Spleen (tissue), 11 donors: ENCODE measurements around the gene MADD. TPM values are rescaled to one million over a fixed set of nuclear protein-coding genes. Genes with fewer than 3 reads are reported as not detected.
"Not testable (repeated sequence)": the region's sequence is repeated elsewhere in the genome, so short reads cannot be mapped to it uniquely, and the experiment has no call there.

Experiments
- DNase-seq: peaks from one replicate; pipeline ENCODE4 v3.0.0-alpha.2; 2020
- H3K27ac ChIP-seq, 8 donors: fragments of 200-600 bp; sonication (generic) in 7 of 8; 1 replicate in 4 of 8; 2 replicates in 4 of 8; pipeline versions ENCODE4 v1.5.0 to v1.8.0; 2016 to 2021; ENCODE audit warnings: inconsistent platforms in 4 of 8, mild to moderate bottlenecking in 4 of 8, moderate library complexity in 1 of 8
- H3K27me3 ChIP-seq, 7 donors: fragments of 200-600 bp; sonication (generic) in 6 of 7; replicated peaks in 1 of 7; 1 replicate in 4 of 7; 2 replicates in 3 of 7; pipeline versions ENCODE4 v1.5.0 to v1.8.0; 2016 to 2021; ENCODE audit warnings: inconsistent platforms in 3 of 7, mild to moderate bottlenecking in 1 of 7
- H3K36me3 ChIP-seq, 6 donors: fragments of 200-600 bp; sonication (generic) in 5 of 6; 1 replicate in 4 of 6; 2 replicates in 2 of 6; pipeline versions ENCODE4 v1.5.0 to v1.8.0; 2016 to 2021; ENCODE audit warnings: inconsistent platforms in 2 of 6
- H3K4me1 ChIP-seq, 6 donors: fragments of 200-600 bp; sonication (generic) in 5 of 6; 1 replicate in 3 of 6; 2 replicates in 3 of 6; pipeline versions ENCODE4 v1.5.0 to v1.8.0; 2016 to 2021; ENCODE audit warnings: inconsistent platforms in 3 of 6
- H3K4me3 ChIP-seq, 8 donors: fragments of 200-600 bp; sonication (generic) in 7 of 8; 1 replicate in 4 of 8; 2 replicates in 4 of 8; pipeline versions ENCODE4 v1.5.0 to v1.8.0; 2016 to 2021; ENCODE audit warnings: inconsistent platforms in 4 of 8, mild to moderate bottlenecking in 4 of 8, moderate library complexity in 2 of 8
- H3K9me3 ChIP-seq, 8 donors: fragments of 200-600 bp; sonication (generic) in 7 of 8; 1 replicate in 4 of 8; 2 replicates in 4 of 8; pipeline versions ENCODE4 v1.5.0 to v1.8.0; 2016 to 2021; ENCODE audit warnings: inconsistent platforms in 4 of 8
- POLR2A ChIP-seq, 3 donors: fragments of 450-650 bp; IDR thresholded peaks; one replicate each; pipeline ENCODE4 v1.5.1; 2017; ENCODE audit warnings: antibody characterized with exemption in 3 of 3, mild to moderate bottlenecking in 1 of 3
- POLR2AphosphoS5 ChIP-seq, 3 donors: sonication (generic); formaldehyde crosslinking; IDR thresholded peaks; one replicate each; pipeline ENCODE4 v1.5.1; 2017; ENCODE audit warnings: antibody characterized with exemption in 3 of 3
- WGBS, 5 donors: extraction: QIAGEN DNeasy Blood & Tissue Kit in 3 of 5; methylation state at CpG; one replicate each; pipeline versions ENCODE4 v1.1.5 to v1.1.7; 2013 to 2018; 5-methylcytosine and 5-hydroxymethylcytosine counted together
- intact Hi-C: fragments of 100-400 bp; cut with DNase I; formaldehyde crosslinking; loops from one replicate; pipeline ENCODE4 v1.15.0; 2023; ENCODE audit warnings: low total_unique reads
- polyA plus RNA-seq, 3 donors: library from polyadenylated mRNA; stranded (reverse); fragments of 200-250 nt; gene quantifications; one replicate each; pipeline ENCODE4 v1.2.1, GENCODE V29; 2013
- total RNA-seq, 7 donors: library from RNA; depleted of rRNA in 3 of 7; stranded (reverse); fragments of >200 nt in 3 of 7; fragmentation: NEBNext Ultra II Directional in 4 of 7; extraction: Animal tissue kit (Norgen Biotek cat#: 25700) in 4 of 7; gene quantifications; one replicate each; pipeline versions ENCODE4 v1.1.0 to v1.2.1, GENCODE V29; 2016 to 2021
- TF ChIP-seq, protein P1 (sequence below), 11 experiments: fragments of 200-600 bp in 7 of 11; fragments of 450-650 bp in 4 of 11; sonication (generic) in 4 of 11; IDR thresholded peaks in 8 of 11; conservative IDR thresholded peaks in 3 of 11; 1 replicate in 7 of 11; 2 replicates in 4 of 11; pipeline versions ENCODE4 v1.4.0 to v1.8.0; 2016 to 2021; ENCODE audit warnings: antibody characterized with exemption in 11 of 11, inconsistent platforms in 4 of 11, mild to moderate bottlenecking in 1 of 11
- donor health status: healthy with polysubstance abuse.
- donor health status: DM: no; HTN: no; CAD: no; lungs with moderate emphysema.
- donor health status: DM: no; HTN: no; CAD: no.
- donor health status: Bipolar disorder and iron deficiency.
- donor health status: healthy.
- donor health status: DM: no; HTN: no; CAD: no.
- donor health status: DM: yes; HTN: yes; CAD: no.

The MADD gene
- total and polyA plus RNA-seq, 10 donors, result 15.7 to 82.4 (median 63.3) TPM

DNA sequence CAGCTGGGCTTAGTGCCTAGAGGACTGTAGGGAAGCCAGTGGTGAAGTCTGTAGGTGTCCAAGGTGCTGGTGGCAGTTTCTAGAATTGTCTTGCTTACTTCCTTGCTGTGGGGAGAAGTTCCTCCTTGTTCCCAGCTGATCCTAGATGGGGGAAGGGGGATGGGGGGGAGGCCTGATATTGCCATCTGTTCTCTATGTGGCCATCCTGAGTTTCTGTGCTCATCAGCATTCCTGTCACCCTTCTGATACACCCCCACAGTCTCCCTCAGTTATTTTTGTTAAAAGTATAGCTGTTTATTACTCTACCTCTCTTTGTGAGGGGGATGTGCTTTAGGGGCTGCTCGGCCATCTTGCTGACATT is 36.5 kb downstream of the MADD start:
- intact Hi-C loops, result no loop called here
- H3K36me3 ChIP-seq, result peaks cover 0 to 100% (median 98%) of the 10 kb centered on the region in 6 donors

DNA sequence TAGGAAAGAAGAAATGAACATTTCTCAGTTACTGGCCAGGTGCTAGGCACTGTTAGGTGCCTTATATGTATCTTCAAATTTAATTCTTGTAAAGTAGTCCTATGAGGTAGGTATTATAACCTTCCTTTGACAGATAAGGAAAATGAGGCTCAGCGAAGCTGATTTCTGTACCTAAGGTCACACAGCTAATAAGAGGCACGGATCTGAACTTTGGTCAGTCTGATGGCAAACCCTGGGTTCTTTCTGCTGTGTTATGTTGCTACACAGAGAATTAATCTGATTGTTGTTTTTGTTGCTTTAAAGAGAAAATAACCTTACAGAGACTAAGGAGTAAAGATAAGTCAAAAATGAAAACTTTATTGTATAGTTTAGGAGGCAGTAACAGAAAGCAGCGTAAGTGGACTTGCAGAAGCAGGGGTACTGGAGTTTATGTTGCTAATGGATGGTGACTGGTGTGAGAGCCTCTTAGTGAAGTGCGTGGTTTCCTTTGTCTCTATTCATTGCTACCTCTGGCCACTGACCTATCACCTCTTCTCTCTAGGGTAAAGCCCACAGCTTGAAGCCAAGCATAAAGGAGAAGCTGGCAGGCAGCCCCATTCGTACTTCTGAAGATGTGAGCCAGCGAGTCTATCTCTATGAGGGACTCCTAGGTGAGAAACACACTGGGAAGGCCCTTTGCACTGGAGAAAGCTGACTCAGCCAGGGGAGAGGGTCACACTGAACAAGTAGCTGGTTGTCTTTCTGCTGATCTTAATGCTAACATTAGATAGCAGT is 38.3 kb downstream of the MADD start:
- Histone ChIP-seq H3K27me3 (no peaks in the 10 kb centered on the region), H3K4me3 (no peak overlapping the region), H3K27ac (no peak overlapping the region), H3K36me3 (peaks cover 0 to 100% (median 98%) of the 10 kb centered on the region in 6 donors), H3K4me1 (no peaks in the 10 kb centered on the region), H3K9me3 (peaks cover 0 to 9% (median 6%) of the 10 kb centered on the region in 8 donors)
- 88 to 97% (median 95%) methylated on average over 6 of the region's 6 CpGs for WGBS, 5 donors
- intact Hi-C loops, result no loop called here
- TF ChIP-seq POLR2A (IDR thresholded peaks at IDR 0.05) (no peak), POLR2AphosphoS5 (IDR thresholded peaks at IDR 0.05) (no peak)
- TF ChIP-seq, protein P1, sequence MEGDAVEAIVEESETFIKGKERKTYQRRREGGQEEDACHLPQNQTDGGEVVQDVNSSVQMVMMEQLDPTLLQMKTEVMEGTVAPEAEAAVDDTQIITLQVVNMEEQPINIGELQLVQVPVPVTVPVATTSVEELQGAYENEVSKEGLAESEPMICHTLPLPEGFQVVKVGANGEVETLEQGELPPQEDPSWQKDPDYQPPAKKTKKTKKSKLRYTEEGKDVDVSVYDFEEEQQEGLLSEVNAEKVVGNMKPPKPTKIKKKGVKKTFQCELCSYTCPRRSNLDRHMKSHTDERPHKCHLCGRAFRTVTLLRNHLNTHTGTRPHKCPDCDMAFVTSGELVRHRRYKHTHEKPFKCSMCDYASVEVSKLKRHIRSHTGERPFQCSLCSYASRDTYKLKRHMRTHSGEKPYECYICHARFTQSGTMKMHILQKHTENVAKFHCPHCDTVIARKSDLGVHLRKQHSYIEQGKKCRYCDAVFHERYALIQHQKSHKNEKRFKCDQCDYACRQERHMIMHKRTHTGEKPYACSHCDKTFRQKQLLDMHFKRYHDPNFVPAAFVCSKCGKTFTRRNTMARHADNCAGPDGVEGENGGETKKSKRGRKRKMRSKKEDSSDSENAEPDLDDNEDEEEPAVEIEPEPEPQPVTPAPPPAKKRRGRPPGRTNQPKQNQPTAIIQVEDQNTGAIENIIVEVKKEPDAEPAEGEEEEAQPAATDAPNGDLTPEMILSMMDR (IDR thresholded peaks at IDR 0.05 in 8 of 11, conservative IDR thresholded peaks at IDR 0.05 in 3 of 11), result no peak
- no peak for DNase-seq

More for the DNA sequence above, 36.5 kb downstream of the MADD start:
- Histone ChIP-seq H3K9me3 (peaks cover 3 to 23% (median 21%) of the 10 kb centered on the region in 8 donors), H3K4me3 (no peak overlapping the region), H3K27me3 (no peaks in the 10 kb centered on the region), H3K4me1 (no peaks in the 10 kb centered on the region), H3K27ac (no peak overlapping the region)
- TF ChIP-seq POLR2A (IDR thresholded peaks at IDR 0.05) (no peak), POLR2AphosphoS5 (IDR thresholded peaks at IDR 0.05) (no peak)
- TF ChIP-seq, protein P1 (IDR thresholded peaks at IDR 0.05 in 8 of 11, conservative IDR thresholded peaks at IDR 0.05 in 3 of 11), result no peak
- WGBS, 5 donors, result 55 to 100% (median 96%) methylated on average over 1 of the region's 1 CpG
- DNase-seq, result no peak

DNA sequence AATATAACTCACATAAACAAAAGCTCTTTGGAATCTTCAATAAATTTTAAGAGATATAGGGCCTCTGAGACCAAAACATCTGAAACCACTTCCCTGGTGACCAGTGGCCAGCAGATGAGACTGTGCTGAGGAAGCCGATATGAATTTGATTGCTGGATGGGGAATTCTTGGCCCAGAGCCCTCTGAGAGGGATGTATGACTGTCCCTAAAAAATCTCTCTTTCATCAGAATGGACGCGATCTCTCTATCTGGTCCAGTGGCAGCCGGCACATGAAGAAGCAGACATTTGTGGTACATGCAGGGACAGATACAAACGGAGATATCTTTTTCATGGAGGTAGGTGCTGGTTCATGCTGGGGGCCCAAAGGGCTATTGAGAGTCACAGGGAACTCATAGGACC is 45.1 kb downstream of the MADD start:
- no peak for DNase-seq
- WGBS, 5 donors, result 95 to 98% (median 96%) methylated on average over 5 of the region's 5 CpGs
- Histone ChIP-seq H3K27ac (no peak overlapping the region), H3K4me1 (peaks cover 0 to 14% (median 3%) of the 10 kb centered on the region in 6 donors), H3K9me3 (no peaks in the 10 kb centered on the region), H3K27me3 (no peaks in the 10 kb centered on the region), H3K36me3 (peaks cover 0 to 90% (median 83%) of the 10 kb centered on the region in 6 donors), H3K4me3 (no peak overlapping the region)
- intact Hi-C loops, result no loop called here
- TF ChIP-seq, protein P1 (IDR thresholded peaks at IDR 0.05 in 8 of 11, conservative IDR thresholded peaks at IDR 0.05 in 3 of 11), result no peak
- TF ChIP-seq POLR2AphosphoS5 (IDR thresholded peaks at IDR 0.05) (no peak), POLR2A (IDR thresholded peaks at IDR 0.05) (no peak)

DNA sequence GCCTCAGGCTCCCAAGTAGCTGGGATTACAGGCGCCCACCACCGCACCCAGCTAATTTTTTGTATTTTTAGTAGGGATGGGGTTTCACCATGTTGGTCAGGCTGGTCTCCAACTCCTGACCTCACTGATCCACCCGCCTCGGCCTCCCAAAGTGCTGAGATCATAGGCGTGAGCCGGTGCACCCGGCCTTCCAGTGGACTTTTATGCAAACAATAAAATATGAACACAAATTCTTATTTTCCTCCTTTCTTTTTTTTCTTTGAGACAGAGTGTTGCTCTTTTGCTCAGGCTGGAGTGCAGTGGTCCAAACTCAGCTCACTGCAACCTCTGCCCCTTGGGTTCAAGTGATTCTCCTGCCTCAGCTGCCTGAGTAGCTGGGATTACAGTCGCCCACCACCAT is 46.6 kb downstream of the MADD start:
- H3K4me1 ChIP-seq, result peaks cover 0 to 14% (median 3%) of the 10 kb centered on the region in 6 donors
- H3K27ac ChIP-seq, result peak overlapping the region in 1 of 8 donors; percentile 53
- H3K36me3 ChIP-seq, result peaks cover 0 to 81% (median 74%) of the 10 kb centered on the region in 6 donors
- intact Hi-C loops, H3K9me3 ChIP-seq, H3K27me3 ChIP-seq, H3K4me3 ChIP-seq, DNase-seq: not testable (repeated sequence)
- 93 to 97% (median 95%) methylated on average over 8 of the region's 8 CpGs for WGBS, 5 donors
